Astrocyte (in vitro differentiated cells and primary cell): ENCODE data around the gene HCAR2. TPM values are rescaled to one million over a fixed set of nuclear protein-coding genes. Genes with fewer than 3 reads are reported as not detected.

ENCODE experiments used
- DNase-seq: peaks from one replicate; pipeline ENCODE4 v3.0.0-alpha.2; 2010; ENCODE audit warnings: low read depth
- FAIRE-seq: peaks from 2 replicates; lab custom pipeline; 2011; peaks lifted over from hg19 to GRCh38; lab: Jason Lieb, UNC
- H2AFZ ChIP-seq: 2 replicates; pipeline ENCODE4 v1.6.0; 2012; ENCODE audit warnings: low read depth, low read length, inconsistent platforms
- H3K27ac ChIP-seq: 2 replicates; pipeline ENCODE4 v1.5.1; 2011; ENCODE audit warnings: low read depth, low read length, inconsistent platforms
- H3K27me3 ChIP-seq: 2 replicates; pipeline ENCODE4 v1.6.0; 2011; ENCODE audit warnings: low read length, inconsistent platforms; ENCODE audit not compliant: insufficient read depth
- H3K36me3 ChIP-seq: 2 replicates; pipeline ENCODE4 v1.5.1; 2011; ENCODE audit warnings: low read length, inconsistent platforms; ENCODE audit not compliant: insufficient read depth
- H3K4me1 ChIP-seq: 2 replicates; pipeline ENCODE4 v1.5.1; 2011; ENCODE audit warnings: low read length, inconsistent platforms; ENCODE audit not compliant: insufficient read depth
- H3K4me2 ChIP-seq: 2 replicates; pipeline ENCODE4 v1.6.0; 2012; ENCODE audit warnings: low read length, inconsistent platforms
- H3K4me3 ChIP-seq: 2 replicates; pipeline ENCODE4 v1.5.1; 2011; ENCODE audit warnings: low read depth, mild to moderate bottlenecking, low read length, inconsistent platforms; ENCODE audit not compliant: insufficient read depth
- H3K79me2 ChIP-seq: 2 replicates; pipeline ENCODE4 v1.6.0; 2012; ENCODE audit warnings: mild to moderate bottlenecking, low read length, inconsistent platforms; ENCODE audit not compliant: insufficient read depth
- H3K9ac ChIP-seq: 2 replicates; pipeline ENCODE4 v1.6.0; 2012; ENCODE audit warnings: mild to moderate bottlenecking, low read length, inconsistent platforms
- H3K9me3 ChIP-seq: 2 replicates; pipeline ENCODE4 v1.5.1; 2012; ENCODE audit warnings: low read depth, mild to moderate bottlenecking, low read length, inconsistent platforms; ENCODE audit not compliant: insufficient read depth
- H4K20me1 ChIP-seq: 2 replicates; pipeline ENCODE4 v1.6.0; 2012; ENCODE audit warnings: low read length, inconsistent platforms; ENCODE audit not compliant: insufficient read depth
- H3K27ac Mint-ChIP-seq: one replicate; pipeline ENCODE4 v1.8.0; 2021; ENCODE audit warnings: mild to moderate bottlenecking, mixed read lengths; ENCODE audit not compliant: unreplicated experiment
- H3K27me3 Mint-ChIP-seq: one replicate; pipeline ENCODE4 v1.8.0; 2021; ENCODE audit warnings: low read depth, mixed read lengths; ENCODE audit not compliant: unreplicated experiment
- H3K36me3 Mint-ChIP-seq: one replicate; pipeline ENCODE4 v1.8.0; 2021; ENCODE audit warnings: low read depth, mixed read lengths; ENCODE audit not compliant: unreplicated experiment
- H3K4me1 Mint-ChIP-seq: one replicate; pipeline ENCODE4 v1.8.0; 2021; ENCODE audit warnings: low read depth, mixed read lengths; ENCODE audit not compliant: unreplicated experiment
- H3K4me3 Mint-ChIP-seq: one replicate; pipeline ENCODE4 v1.8.0; 2021; ENCODE audit warnings: mild to moderate bottlenecking, moderate library complexity, mixed read lengths; ENCODE audit not compliant: unreplicated experiment
- H3K9me3 Mint-ChIP-seq: one replicate; pipeline ENCODE4 v1.8.0; 2021; ENCODE audit warnings: mild to moderate bottlenecking, mixed read lengths; ENCODE audit not compliant: unreplicated experiment
- CTCF ChIP-seq: IDR thresholded peaks from 2 replicates; pipeline ENCODE4 v1.5.1; 2011; ENCODE audit warnings: low read depth, mild to moderate bottlenecking, inconsistent platforms, low read length, moderate library complexity; ENCODE audit not compliant: insufficient read depth
- EZH2 ChIP-seq: IDR thresholded peaks from 2 replicates; pipeline ENCODE4 v1.6.1; 2012; ENCODE audit warnings: mild to moderate bottlenecking, low read length, inconsistent platforms; ENCODE audit not compliant: insufficient read depth
- total RNA-seq: library from RNA; stranded (reverse); gene quantifications from 2 replicates; pipeline ENCODE4 v1.2.1, GENCODE V29; 2021

HCAR2 gene
- total RNA-seq, 1 donor from 2014 or later: not detected

DNA sequence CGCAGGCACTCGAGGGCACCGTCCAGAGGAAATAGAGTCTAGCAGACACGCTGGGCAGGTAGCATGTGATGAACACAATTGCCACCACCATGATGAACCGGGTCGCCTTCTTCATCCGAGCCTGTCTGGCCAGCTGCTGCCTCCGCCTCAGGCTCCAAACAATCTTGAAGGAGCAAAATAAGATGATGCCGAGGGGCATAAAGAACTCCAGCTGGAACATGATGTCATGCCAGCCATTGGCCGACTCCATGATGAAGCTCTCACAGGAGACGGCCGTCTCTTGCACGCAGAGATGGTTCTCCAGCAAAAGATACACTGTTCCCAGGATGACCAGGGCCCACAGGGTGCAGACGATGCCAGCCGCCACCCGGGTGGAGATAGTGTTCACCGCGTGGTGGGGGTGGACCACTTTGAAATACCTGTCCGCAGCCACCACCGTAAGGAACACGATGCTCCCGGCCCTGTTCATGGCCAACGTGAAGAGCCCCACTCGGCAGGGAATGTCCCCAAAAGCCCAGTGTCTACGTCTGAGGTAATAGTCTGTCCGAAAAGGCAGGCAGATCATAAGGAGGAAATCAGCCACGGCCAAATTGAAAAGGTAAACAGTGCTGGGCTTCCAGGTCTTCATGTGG lies 26.5 kb upstream of the HCAR2 start:
- no peak overlapping the region for H3K4me3 ChIP-seq
- H3K36me3 ChIP-seq: no peaks in the 10 kb centered on the region
- no peaks in the 10 kb centered on the region for H3K9me3 Mint-ChIP-seq
- TF ChIP-seq EZH2 (no peak), CTCF (no peak)
- peaks cover 2% of the 10 kb centered on the region for H3K27me3 ChIP-seq
- no peak for DNase-seq
- peaks cover 7% of the 10 kb centered on the region for H3K4me1 ChIP-seq
- no peak overlapping the region for H3K27ac Mint-ChIP-seq
- no peak overlapping the region for H3K9ac ChIP-seq
- H3K4me2 ChIP-seq: peak overlapping the region; percentile 66
- peaks cover 7% of the 10 kb centered on the region for H3K4me1 Mint-ChIP-seq
- H3K36me3 Mint-ChIP-seq: no peaks in the 10 kb centered on the region
- no peaks in the 10 kb centered on the region for H4K20me1 ChIP-seq
- no peak overlapping the region for H2AFZ ChIP-seq
- H3K4me3 Mint-ChIP-seq: no peak overlapping the region
- H3K79me2 ChIP-seq: no peaks in the 10 kb centered on the region
- no peak overlapping the region for H3K27ac ChIP-seq
- H3K27me3 Mint-ChIP-seq: peaks cover 8% of the 10 kb centered on the region
- H3K9me3 ChIP-seq: no peaks in the 10 kb centered on the region
- no peak for FAIRE-seq

DNA sequence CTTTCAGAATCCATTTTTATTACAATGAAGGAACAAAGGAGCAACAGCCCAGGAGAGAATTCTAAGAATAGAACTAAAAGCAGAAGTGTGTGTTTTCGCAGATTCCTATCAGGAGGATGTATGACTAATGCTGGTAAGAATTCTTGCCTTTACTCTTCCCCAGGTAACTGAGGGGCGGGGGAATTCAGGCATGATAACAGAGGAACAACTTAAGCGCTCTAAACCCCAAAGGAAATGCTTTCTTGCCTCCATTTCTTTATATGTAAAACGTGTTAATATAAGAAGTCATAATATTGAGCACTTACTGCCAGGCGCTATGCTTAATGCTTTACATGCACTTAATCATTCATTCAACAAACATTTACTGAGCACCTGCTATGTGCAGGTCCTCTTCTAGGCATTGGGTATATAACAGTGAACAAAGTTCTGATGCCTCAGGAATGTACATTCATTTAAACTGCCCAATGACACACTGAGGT lies 23.0 kb upstream of the HCAR2 start:
- FAIRE-seq: no peak
- H3K4me1 Mint-ChIP-seq: peaks cover 7% of the 10 kb centered on the region

More for the DNA sequence above, 23.0 kb upstream of the HCAR2 start:
- no peak overlapping the region for H3K27ac Mint-ChIP-seq
- H3K27me3 Mint-ChIP-seq: peaks cover 7% of the 10 kb centered on the region
- H3K4me2 ChIP-seq: peak overlapping the region; percentile 63
- no peaks in the 10 kb centered on the region for H3K79me2 ChIP-seq
- H3K4me3 ChIP-seq: no peak overlapping the region
- no peaks in the 10 kb centered on the region for H3K27me3 ChIP-seq
- no peaks in the 10 kb centered on the region for H3K9me3 ChIP-seq
- H3K36me3 ChIP-seq: no peaks in the 10 kb centered on the region
- H3K9me3 Mint-ChIP-seq: no peaks in the 10 kb centered on the region
- TF ChIP-seq EZH2 (no peak), CTCF (no peak)
- peak overlapping the region; percentile 54 for H3K27ac ChIP-seq
- H3K9ac ChIP-seq: peak overlapping the region; percentile 65
- H3K4me1 ChIP-seq: peaks cover 10% of the 10 kb centered on the region
- no peak overlapping the region for H3K4me3 Mint-ChIP-seq
- DNase-seq: peak; percentile 47
- peak overlapping the region; percentile 27 for H2AFZ ChIP-seq
- H4K20me1 ChIP-seq: no peaks in the 10 kb centered on the region
- H3K36me3 Mint-ChIP-seq: no peaks in the 10 kb centered on the region
